Neural progenitor cell (in vitro differentiated cells): ENCODE measurements around the gene GALC.

Experiments used
- CTCF ChIP-seq: fragments of 200-600 bp; sonication (generic); IDR thresholded peaks from 2 replicates; pipeline ENCODE4 v1.5.1; 2017; ENCODE audit warnings: antibody characterized with exemption, mild to moderate bottlenecking
- EZH2 ChIP-seq: fragments of 200-600 bp; sonication (generic); IDR thresholded peaks from 2 replicates; pipeline ENCODE4 v1.6.1; 2017; ENCODE audit warnings: antibody characterized with exemption, mild to moderate bottlenecking, moderate library complexity

DNA sequence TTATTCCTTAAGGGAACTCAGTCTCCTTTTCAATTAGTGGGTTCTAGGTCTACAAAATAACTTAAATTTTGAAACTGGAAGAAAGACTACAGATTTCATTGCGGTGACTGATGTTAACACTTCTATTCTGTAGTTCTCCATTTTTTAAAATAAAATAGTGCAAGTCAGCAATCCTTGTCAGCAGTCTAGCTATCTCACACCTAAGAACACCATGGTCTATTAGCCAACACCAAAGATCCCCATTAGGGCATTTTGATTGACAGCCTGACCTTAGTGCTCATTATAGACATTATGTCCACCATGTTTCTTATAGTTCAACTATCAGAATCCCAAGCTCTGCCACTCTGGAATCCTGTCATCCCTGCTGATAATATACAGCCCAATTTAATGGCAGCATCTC is 39.4 kb upstream of the GALC start:
- TF ChIP-seq EZH2 (no peak), CTCF (no peak)
